Vagina (tissue), 2 donors: ENCODE measurements around the gene VCX3B. TPM values are rescaled to one million over a fixed set of nuclear protein-coding genes. Genes with fewer than 3 reads are reported as not detected.
"Not testable (repeated sequence)": the region's sequence is repeated elsewhere in the genome, so short reads cannot be mapped to it uniquely, and the experiment has no call there.

ENCODE experiments used
- DNase-seq, 2 donors: peaks; one replicate each; pipeline ENCODE4 v3.0.0-alpha.2; 2017; ENCODE audit errors: extremely low spot score in 2 of 2
- H3K27ac ChIP-seq: fragments of 200-600 bp; sonication (generic); one replicate; pipeline ENCODE4 v1.5.1; 2019
- H3K27me3 ChIP-seq: fragments of 200-600 bp; sonication (generic); one replicate; pipeline ENCODE4 v1.5.1; 2019
- H3K36me3 ChIP-seq, 2 donors: fragments of 200-600 bp; sonication (generic); one replicate each; pipeline ENCODE4 v1.5.1; 2017 to 2019
- H3K4me1 ChIP-seq: fragments of 200-600 bp; sonication (generic); one replicate; pipeline ENCODE4 v1.5.1; 2019
- H3K4me3 ChIP-seq, 2 donors: fragments of 200-600 bp; sonication (generic); 1 replicate in 1 of 2; 2 replicates in 1 of 2; pipeline ENCODE4 v1.5.1; 2016 to 2019
- H3K9me3 ChIP-seq: fragments of 200-600 bp; sonication (generic); one replicate; pipeline ENCODE4 v1.5.1; 2019
- CTCF ChIP-seq, 3 experiments: fragments of 450-650 bp in 2 of 3; fragments of 200-600 bp in 1 of 3; sonication (generic) in 1 of 3; IDR thresholded peaks; one replicate each; pipeline ENCODE4 v1.5.1; 2017 to 2019; ENCODE audit warnings: antibody characterized with exemption in 3 of 3, mild to moderate bottlenecking in 2 of 3, moderate library complexity in 2 of 3
- POLR2A ChIP-seq, 2 donors: fragments of 450-650 bp; IDR thresholded peaks; one replicate each; pipeline ENCODE4 v1.6.1; 2017; ENCODE audit warnings: antibody characterized with exemption in 2 of 2, mild to moderate bottlenecking in 2 of 2, moderate library complexity in 2 of 2
- POLR2AphosphoS5 ChIP-seq, 2 donors: sonication (generic); formaldehyde crosslinking; IDR thresholded peaks; one replicate each; pipeline ENCODE4 v1.9.0; 2017; ENCODE audit warnings: antibody characterized with exemption in 2 of 2, mild to moderate bottlenecking in 2 of 2, low read depth in 1 of 2; ENCODE audit not compliant: insufficient read depth in 1 of 2
- intact Hi-C: fragments of 100-400 bp; cut with DNase I; formaldehyde crosslinking; loops from one replicate; pipeline ENCODE4 v1.15.1; 2023
- total RNA-seq: library from RNA; depleted of rRNA; stranded (reverse); fragments of >200 nt; gene quantifications from one replicate; pipeline ENCODE4 v1.2.3, GENCODE V29; 2016

The VCX3B gene
- total RNA-seq, 1 donor from 2014 or later, result not detected

GRCh38 chrX:8455557-8455956 is 9.1 kb upstream of the VCX3B start:
- Histone ChIP-seq H3K27ac (no peak overlapping the region), H3K27me3 (no peaks in the 10 kb centered on the region), H3K36me3 (no peaks in the 10 kb centered on the region), H3K4me3 (no peak overlapping the region), H3K9me3 (no peaks in the 10 kb centered on the region), H3K4me1 (no peaks in the 10 kb centered on the region)
- intact Hi-C loops, result no loop called here
- DNase-seq, result no peak
- TF ChIP-seq POLR2AphosphoS5 (IDR thresholded peaks at IDR 0.05; ENCODE audit: insufficient read depth in 1 of 2, low read depth in 1 of 2) (no peak), CTCF (IDR thresholded peaks at IDR 0.05) (no peak), POLR2A (IDR thresholded peaks at IDR 0.05) (no peak)

GRCh38 chrX:8462488-8462887 is 2.1 kb upstream of the VCX3B start:
- TF ChIP-seq CTCF (IDR thresholded peaks at IDR 0.05) (no peak), POLR2AphosphoS5 (IDR thresholded peaks at IDR 0.05; ENCODE audit: insufficient read depth in 1 of 2, low read depth in 1 of 2) (no peak), POLR2A (IDR thresholded peaks at IDR 0.05) (no peak)
- Histone ChIP-seq H3K36me3 (no peaks in the 10 kb centered on the region), H3K27me3 (no peaks in the 10 kb centered on the region), H3K4me1 (no peaks in the 10 kb centered on the region), H3K4me3 (no peak overlapping the region), H3K27ac (no peak overlapping the region), H3K9me3 (no peaks in the 10 kb centered on the region)
- DNase-seq, result no peak
- intact Hi-C loops, result no loop called here

GRCh38 chrX:8484360-8484949 is 19.8 kb downstream of the VCX3B start:
- no peak for TF ChIP-seq POLR2A (IDR thresholded peaks at IDR 0.05)
- no peak for TF ChIP-seq POLR2AphosphoS5 (IDR thresholded peaks at IDR 0.05; ENCODE audit: insufficient read depth in 1 of 2, low read depth in 1 of 2)
- TF ChIP-seq CTCF (IDR thresholded peaks at IDR 0.05), result no peak
- H3K4me3 ChIP-seq, result no peak overlapping the region
- no peaks in the 10 kb centered on the region for H3K27me3 ChIP-seq
- H3K36me3 ChIP-seq, result no peaks in the 10 kb centered on the region
- DNase-seq, result no peak
- no peaks in the 10 kb centered on the region for H3K4me1 ChIP-seq
- no peak overlapping the region for H3K27ac ChIP-seq
- intact Hi-C loops, result no loop called here
- no peaks in the 10 kb centered on the region for H3K9me3 ChIP-seq

- H3K36me3 ChIP-seq, H3K4me1 ChIP-seq, DNase-seq, H3K9me3 ChIP-seq, H3K27me3 ChIP-seq, H3K4me3 ChIP-seq, H3K27ac ChIP-seq, intact Hi-C loops: not testable (repeated sequence)
These were observed 30.4 kb downstream of the VCX3B start for GRCh38 chrX:8495036-8495435.

GRCh38 chrX:8500203-8500602 is 35.6 kb downstream of the VCX3B start:
- TF ChIP-seq CTCF (IDR thresholded peaks at IDR 0.05), result no peak
- no peak for DNase-seq
- H3K4me3 ChIP-seq, result no peak overlapping the region
- no peaks in the 10 kb centered on the region for H3K36me3 ChIP-seq
- no peak overlapping the region for H3K27ac ChIP-seq
- intact Hi-C loops, result no loop called here
- H3K4me1 ChIP-seq, result no peaks in the 10 kb centered on the region
- H3K27me3 ChIP-seq, result no peaks in the 10 kb centered on the region
- H3K9me3 ChIP-seq, result no peaks in the 10 kb centered on the region

GRCh38 chrX:8502101-8502500 is 37.5 kb downstream of the VCX3B start:
- DNase-seq, intact Hi-C loops, H3K4me1 ChIP-seq, H3K27ac ChIP-seq, H3K36me3 ChIP-seq, H3K27me3 ChIP-seq, H3K4me3 ChIP-seq, H3K9me3 ChIP-seq: not testable (repeated sequence)
